Rectal smooth muscle tissue (tissue), 1 donor: ENCODE measurements around the gene TIFAB.

Experiments
- H3K27ac ChIP-seq: one replicate; pipeline ENCODE4 v1.7.0; 2013; ENCODE audit warnings: low read depth, low read length, inconsistent platforms
- H3K27me3 ChIP-seq: one replicate; pipeline ENCODE4 v1.7.0; 2013; ENCODE audit warnings: low read length; ENCODE audit not compliant: control insufficient read depth, insufficient read depth
- H3K36me3 ChIP-seq: one replicate; pipeline ENCODE4 v1.7.0; 2013; ENCODE audit warnings: low read length; ENCODE audit not compliant: control insufficient read depth, insufficient read depth
- H3K4me1 ChIP-seq: one replicate; pipeline ENCODE4 v1.7.0; 2013; ENCODE audit warnings: low read length; ENCODE audit not compliant: control insufficient read depth, insufficient read depth
- H3K4me3 ChIP-seq: one replicate; pipeline ENCODE4 v1.7.0; 2013; ENCODE audit warnings: low read length
- H3K9ac ChIP-seq: one replicate; pipeline ENCODE4 v1.7.0; 2013; ENCODE audit warnings: low read length

TIFAB gene

DNA sequence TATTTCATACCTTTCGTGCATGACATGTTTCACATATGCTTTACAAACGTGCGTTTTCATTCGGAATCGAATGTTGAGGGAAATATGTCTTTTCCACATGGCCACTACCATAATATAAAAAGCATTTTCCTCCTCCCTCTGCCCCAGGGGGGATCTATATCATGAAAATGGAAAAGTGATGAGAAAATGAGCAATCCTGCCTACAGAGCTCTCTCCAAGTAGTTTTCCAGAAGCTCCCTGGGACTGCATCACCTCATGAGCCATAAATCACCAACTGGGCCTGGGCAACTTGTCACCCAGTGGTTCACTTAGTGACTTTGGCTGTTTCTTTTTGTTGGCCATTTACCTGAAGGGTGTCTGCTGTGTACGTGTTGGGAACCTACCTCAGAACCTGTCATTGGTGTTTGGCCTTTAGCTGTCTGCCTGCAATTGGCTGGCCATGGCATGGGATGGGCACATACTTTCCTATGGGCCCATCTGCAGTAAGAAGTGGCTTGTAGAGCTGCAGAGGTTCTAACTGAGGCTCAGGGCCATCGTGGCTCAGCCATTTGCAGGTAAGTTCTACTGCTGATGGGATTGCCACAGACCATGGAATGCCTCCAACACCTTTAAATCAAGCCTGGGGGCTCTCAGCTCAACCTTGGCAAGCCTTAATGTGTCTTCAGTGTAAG, 9.5 kb upstream of the TIFAB start:
- no peaks in the 10 kb centered on the region for H3K27me3 ChIP-seq
- no peak overlapping the region for H3K27ac ChIP-seq
- H3K36me3 ChIP-seq, result no peaks in the 10 kb centered on the region
- no peak overlapping the region for H3K4me3 ChIP-seq
- no peak overlapping the region for H3K9ac ChIP-seq
- no peaks in the 10 kb centered on the region for H3K4me1 ChIP-seq

DNA sequence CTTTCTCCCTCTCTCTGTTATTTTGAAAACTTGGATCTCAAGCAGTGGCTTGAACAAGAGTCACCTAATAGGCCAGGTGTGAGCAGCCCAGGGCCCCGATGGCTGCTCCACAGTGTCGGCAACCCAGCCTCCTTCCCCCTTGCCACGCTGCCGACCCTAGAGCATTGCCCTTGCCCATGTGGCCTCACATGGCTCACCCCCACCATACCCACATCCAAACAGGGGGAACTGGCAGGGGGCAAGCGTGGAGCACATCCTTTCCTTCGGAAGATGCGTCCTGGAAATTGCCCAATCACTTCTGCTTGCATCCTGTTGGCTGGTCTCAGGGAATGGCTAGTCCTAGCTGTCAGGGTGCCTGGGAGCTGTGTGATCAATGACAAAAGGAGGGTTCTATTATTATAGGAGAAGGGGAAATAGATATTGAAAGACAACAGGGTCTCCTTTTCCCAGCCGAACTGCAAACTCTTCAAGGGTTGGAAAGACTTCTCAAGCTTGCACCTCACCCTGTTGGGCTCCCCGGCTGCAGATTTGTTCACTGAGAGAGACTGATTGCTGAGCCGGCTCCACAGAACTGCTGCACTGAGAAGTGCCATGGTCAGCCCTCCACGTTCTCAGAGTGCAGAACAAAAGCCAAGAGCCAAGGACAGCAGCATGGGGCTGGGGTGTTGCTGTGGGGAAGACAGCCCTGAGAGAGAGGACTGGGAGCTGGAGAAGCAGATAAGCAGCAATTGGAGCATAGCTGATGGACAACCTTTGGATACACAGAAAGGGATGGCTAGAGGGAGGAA, 8.3 kb upstream of the TIFAB start:
- Histone ChIP-seq H3K27ac (no peak overlapping the region), H3K27me3 (no peaks in the 10 kb centered on the region), H3K4me1 (no peaks in the 10 kb centered on the region), H3K36me3 (no peaks in the 10 kb centered on the region), H3K4me3 (no peak overlapping the region), H3K9ac (no peak overlapping the region)

DNA sequence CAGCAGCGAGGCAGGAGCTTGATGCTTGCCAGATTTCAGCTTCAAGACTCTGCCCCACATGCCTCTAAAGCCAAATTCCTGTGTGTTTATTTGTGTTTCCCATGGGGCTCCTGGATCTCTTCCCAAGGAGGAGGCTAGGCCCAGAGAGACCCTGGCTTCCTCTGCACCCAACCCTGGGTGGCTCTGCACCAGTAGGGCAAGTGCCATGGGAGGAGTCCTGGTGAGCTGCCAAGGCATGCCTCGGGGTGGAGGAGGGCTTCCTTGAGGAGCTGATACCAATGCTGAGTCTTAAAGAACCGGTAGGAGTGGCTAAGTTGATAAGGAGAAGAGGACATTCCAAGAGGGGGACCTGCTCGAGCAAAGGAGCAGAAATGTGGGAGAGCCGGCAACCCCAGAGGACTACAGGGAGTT, 6.8 kb upstream of the TIFAB start:
- Histone ChIP-seq H3K4me3 (no peak overlapping the region), H3K36me3 (no peaks in the 10 kb centered on the region), H3K4me1 (no peaks in the 10 kb centered on the region), H3K27ac (no peak overlapping the region), H3K9ac (no peak overlapping the region), H3K27me3 (no peaks in the 10 kb centered on the region)

- H3K9ac ChIP-seq, result no peak overlapping the region
- H3K27ac ChIP-seq, result no peak overlapping the region
- H3K4me1 ChIP-seq, result no peaks in the 10 kb centered on the region
- no peaks in the 10 kb centered on the region for H3K36me3 ChIP-seq
- no peak overlapping the region for H3K4me3 ChIP-seq
- no peaks in the 10 kb centered on the region for H3K27me3 ChIP-seq
These were observed 6.2 kb upstream of the TIFAB start for GRCh38 chr5:135458356-135458755.

GRCh38 chr5:135457424-135458071, 5.4 kb upstream of the TIFAB start:
- Histone ChIP-seq H3K4me1 (no peaks in the 10 kb centered on the region), H3K9ac (no peak overlapping the region), H3K27me3 (no peaks in the 10 kb centered on the region), H3K27ac (no peak overlapping the region), H3K36me3 (no peaks in the 10 kb centered on the region), H3K4me3 (no peak overlapping the region)

GRCh38 chr5:135456238-135457099, 4.3 kb upstream of the TIFAB start:
- no peak overlapping the region for H3K9ac ChIP-seq
- no peak overlapping the region for H3K4me3 ChIP-seq
- no peaks in the 10 kb centered on the region for H3K27me3 ChIP-seq
- H3K4me1 ChIP-seq, result no peaks in the 10 kb centered on the region
- no peaks in the 10 kb centered on the region for H3K36me3 ChIP-seq
- no peak overlapping the region for H3K27ac ChIP-seq

- Histone ChIP-seq H3K27ac (no peak overlapping the region), H3K36me3 (no peaks in the 10 kb centered on the region), H3K27me3 (no peaks in the 10 kb centered on the region), H3K4me3 (no peak overlapping the region), H3K4me1 (no peaks in the 10 kb centered on the region), H3K9ac (no peak overlapping the region)
These were observed 3.7 kb upstream of the TIFAB start for GRCh38 chr5:135455876-135456237.

DNA sequence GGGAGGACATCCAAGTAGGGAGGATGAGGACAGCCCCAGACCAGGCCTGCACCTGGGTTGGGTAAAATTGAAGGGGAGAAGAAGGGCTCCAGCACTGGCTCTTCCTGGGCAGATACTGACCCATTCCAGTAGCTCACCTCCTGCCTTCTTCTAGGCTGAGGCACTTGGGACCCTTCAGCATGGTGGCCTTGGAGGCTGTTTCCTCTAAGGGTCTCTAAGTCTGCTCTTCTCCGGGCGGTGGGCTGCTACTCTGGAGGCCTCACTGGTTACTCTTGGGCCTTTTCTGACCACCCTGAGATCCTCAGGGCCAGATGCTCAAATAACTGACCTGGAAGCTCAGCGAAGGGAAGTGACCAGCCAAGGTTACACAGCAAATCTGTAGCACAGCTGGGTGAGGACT, 2.8 kb upstream of the TIFAB start:
- no peaks in the 10 kb centered on the region for H3K36me3 ChIP-seq
- no peak overlapping the region for H3K4me3 ChIP-seq
- H3K27ac ChIP-seq, result no peak overlapping the region
- no peaks in the 10 kb centered on the region for H3K27me3 ChIP-seq
- no peaks in the 10 kb centered on the region for H3K4me1 ChIP-seq
- no peak overlapping the region for H3K9ac ChIP-seq

DNA sequence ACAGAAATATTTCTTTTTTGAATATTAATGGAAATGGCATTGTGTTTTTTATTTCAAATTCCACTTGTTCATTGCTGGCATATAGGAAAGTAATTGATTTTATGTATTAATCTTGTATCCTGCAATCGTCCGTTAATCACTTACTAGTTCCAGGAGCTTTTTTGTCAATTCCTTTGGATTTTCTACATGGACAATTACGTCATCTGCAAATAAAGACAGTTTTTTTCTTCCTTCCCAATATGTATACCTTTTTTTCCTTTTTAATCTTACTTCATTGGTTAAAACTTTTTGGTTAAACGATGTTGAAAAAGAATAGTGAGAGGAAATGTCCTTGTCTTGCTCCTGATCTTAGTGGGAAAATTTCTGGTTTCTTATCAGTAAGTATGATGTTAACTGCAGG, 1.5 kb upstream of the TIFAB start:
- Histone ChIP-seq H3K27me3 (no peaks in the 10 kb centered on the region), H3K27ac (no peak overlapping the region), H3K4me1 (no peaks in the 10 kb centered on the region), H3K9ac (no peak overlapping the region), H3K4me3 (no peak overlapping the region), H3K36me3 (no peaks in the 10 kb centered on the region)

GRCh38 chr5:135451581-135452320, 400 bp downstream of the TIFAB start:
- Histone ChIP-seq H3K27me3 (no peaks in the 10 kb centered on the region), H3K36me3 (no peaks in the 10 kb centered on the region), H3K27ac (no peak overlapping the region), H3K4me3 (no peak overlapping the region), H3K4me1 (no peaks in the 10 kb centered on the region), H3K9ac (no peak overlapping the region)

DNA sequence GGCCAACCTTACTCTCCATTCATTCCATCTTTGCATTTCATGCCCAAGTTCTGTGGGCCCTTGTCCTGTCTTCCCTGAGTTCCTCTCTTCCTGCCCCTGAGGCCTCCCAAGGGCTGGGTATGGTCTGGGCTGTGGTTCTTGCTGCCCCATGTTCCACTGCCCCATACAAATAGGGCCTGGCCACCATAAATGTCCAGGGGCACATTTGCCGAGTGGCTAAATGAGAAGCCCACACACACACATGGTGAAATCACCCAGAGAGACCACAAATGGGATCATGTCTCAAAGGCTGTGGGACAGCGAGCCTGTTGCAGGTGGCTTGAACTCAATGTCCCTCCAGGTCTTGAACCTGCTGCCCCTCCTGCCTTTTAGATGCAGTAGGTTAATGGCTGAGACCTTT, 1.2 kb downstream of the TIFAB start:
- no peak overlapping the region for H3K4me3 ChIP-seq
- no peak overlapping the region for H3K27ac ChIP-seq

DNA sequence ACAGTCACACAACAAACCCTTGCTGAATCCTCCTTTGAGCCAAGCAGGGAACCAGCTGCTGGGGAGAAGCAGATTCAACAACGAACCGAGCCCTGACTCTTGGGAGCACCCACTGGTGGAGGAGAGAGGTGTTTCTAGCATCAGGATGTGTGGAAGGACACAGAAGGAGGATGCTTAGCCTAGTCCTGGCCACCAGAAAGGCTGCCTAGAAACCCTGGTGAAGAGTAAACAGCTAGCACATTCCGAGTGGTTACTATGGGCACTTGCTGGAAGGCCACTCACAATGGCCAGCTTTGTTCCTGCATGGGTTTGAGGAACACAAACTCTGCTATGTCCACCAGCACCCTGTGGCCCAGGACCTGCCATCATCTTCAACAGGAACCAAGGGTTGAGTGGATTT, 1.8 kb downstream of the TIFAB start:
- Histone ChIP-seq H3K27ac (no peak overlapping the region), H3K27me3 (no peaks in the 10 kb centered on the region), H3K9ac (no peak overlapping the region), H3K36me3 (no peaks in the 10 kb centered on the region), H3K4me1 (no peaks in the 10 kb centered on the region), H3K4me3 (no peak overlapping the region)

More for the DNA sequence above, 1.2 kb downstream of the TIFAB start:
- no peak overlapping the region for H3K9ac ChIP-seq
- H3K27me3 ChIP-seq, result no peaks in the 10 kb centered on the region
- no peaks in the 10 kb centered on the region for H3K36me3 ChIP-seq
- no peaks in the 10 kb centered on the region for H3K4me1 ChIP-seq
